GM19395 (cell line): ENCODE data around the gene IFNLR1.

Source experiments
- ATAC-seq: cut with Tn5 transposase; IDR thresholded peaks from one replicate; pipeline ENCODE4 v1.9.1; 2021; ENCODE audit warnings: mild to moderate bottlenecking, moderate library complexity; ENCODE audit not compliant: unreplicated experiment

Gene IFNLR1

DNA sequence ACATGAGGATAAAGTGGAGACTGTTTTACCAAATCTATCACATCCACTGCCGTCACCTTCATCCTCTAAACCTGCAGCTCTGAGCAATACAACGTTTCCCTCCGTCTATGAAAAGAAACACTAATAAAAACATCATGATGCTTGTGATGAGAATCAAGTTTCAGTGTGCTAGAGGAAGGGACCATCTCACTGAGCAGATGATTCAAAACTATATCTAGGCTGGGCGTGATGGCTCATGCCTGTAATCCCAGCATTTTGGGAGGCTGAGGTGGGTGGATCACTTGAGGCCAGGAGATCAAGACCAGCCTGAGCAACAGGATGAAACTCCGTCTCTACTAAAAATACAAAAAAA is 60.4 kb downstream of the IFNLR1 start:
- no peak for ATAC-seq

- ATAC-seq: no peak
Measured at GRCh38 chr1:24126018-24126671, 60.9 kb downstream of the IFNLR1 start.

DNA sequence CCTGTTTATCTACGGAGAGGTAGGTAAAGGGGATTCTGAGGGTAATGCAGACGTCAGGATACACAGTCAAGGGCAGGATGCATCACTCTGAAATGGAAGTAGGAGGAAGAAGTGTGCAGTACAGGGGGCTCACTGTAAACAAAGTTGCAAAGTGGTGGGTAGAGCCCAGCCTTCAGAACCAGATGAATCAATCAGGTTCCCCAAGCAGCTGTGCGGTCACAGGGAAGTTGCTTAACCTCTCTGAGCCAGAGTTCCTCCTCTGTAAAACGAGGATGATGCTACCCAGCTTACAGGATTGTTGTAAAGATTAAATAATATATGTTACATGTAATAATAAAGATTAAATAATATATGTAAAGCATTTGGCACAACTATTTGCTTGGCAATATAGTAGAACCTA is 61.6 kb downstream of the IFNLR1 start:
- ATAC-seq: no peak

DNA sequence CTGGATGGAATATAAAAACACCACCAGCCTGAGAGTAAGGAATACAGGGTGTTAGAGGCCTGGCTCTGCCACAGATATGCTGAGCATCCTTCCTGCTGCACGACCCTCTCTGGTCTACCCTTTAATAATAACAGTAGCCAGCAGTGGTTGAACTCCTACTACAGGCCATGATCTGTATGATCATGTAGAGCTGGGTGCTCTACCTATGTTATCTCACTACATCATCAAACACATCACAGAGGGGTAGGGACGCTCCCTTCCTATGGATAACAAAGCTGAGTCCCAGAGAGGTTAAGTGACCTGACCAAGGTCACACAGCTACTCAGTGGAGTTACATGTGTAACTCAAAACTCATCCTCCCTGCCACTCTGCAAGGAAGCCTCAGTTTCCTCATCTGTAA is 62.1 kb downstream of the IFNLR1 start:
- no peak for ATAC-seq

DNA sequence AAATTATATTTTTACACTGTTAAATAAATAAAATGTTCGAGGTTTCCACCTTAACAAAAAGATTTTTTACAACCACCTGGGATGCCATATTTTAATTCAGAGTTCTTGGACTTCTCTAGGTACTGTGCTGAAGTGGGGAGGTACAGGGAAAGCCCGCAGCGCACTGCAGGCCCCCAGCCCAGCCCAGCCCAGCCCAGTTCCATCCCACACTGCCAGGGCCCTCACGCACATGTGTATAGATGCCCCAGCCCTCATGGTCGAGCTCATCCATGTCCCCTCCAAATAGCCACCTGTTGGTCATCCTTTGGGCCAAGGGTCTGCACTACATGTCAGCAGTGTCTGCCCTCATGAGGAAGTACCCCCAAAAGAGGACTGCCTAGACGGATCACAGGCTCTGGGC is 63.5 kb downstream of the IFNLR1 start:
- ATAC-seq: no peak

DNA sequence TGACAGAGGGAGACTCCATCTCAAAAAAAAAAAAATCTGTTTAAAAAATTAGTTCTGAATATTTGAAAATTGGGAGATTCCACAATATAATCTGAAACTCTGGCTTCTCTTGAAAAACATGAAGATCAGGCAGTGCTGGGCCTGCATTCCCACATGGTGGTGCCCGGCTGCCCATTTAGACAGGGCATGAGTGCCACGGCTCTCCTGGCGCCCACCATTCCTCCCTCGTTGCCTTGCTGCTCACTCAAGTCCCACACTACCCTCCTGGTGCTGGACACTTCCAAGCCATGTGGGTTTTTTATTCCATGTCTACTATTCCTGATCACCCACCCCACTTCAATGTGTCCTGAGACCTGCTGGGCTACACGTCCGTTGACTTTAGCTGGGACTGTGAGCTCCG is 64.3 kb downstream of the IFNLR1 start:
- no peak for ATAC-seq

DNA sequence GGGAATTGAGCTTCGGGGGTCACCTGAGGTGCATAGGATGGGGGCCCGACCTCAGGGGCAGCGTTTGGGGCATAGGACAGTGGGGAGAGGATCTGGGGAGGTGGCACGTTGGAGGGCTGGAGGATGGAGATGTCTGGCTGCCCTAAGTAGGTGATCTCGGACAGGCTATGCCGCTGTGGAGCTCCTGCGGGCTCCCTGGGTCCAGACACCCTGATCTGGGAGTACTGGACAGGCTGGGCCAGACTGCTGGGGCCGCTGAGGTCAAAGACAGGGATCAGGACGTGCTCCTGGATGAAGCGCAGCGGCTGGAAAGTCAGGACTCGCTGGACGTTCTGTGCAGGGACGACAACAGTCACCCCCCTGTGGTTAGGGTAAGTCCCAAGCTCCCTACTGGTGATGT is 65.7 kb downstream of the IFNLR1 start:
- ATAC-seq: no peak

DNA sequence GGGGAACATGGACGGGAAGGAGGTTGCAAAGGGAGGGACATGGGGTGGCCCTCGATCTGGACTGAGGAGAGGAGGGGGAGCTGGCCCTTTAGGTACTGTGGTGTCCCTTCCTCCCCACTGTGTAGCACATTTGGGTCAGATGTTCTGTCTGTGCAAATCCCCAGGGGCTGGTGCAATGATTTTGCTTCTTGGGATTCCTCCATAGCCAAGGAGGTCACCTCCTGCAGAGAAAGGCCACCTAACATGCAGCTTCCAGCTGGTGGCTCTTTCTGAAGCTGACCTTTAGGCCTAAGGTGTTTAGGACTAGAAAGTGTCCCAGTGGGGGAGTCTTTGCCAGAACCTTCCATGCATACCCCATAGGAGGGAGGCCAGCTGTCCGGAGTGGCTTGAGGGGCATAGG is 66.1 kb downstream of the IFNLR1 start:
- ATAC-seq: no peak

DNA sequence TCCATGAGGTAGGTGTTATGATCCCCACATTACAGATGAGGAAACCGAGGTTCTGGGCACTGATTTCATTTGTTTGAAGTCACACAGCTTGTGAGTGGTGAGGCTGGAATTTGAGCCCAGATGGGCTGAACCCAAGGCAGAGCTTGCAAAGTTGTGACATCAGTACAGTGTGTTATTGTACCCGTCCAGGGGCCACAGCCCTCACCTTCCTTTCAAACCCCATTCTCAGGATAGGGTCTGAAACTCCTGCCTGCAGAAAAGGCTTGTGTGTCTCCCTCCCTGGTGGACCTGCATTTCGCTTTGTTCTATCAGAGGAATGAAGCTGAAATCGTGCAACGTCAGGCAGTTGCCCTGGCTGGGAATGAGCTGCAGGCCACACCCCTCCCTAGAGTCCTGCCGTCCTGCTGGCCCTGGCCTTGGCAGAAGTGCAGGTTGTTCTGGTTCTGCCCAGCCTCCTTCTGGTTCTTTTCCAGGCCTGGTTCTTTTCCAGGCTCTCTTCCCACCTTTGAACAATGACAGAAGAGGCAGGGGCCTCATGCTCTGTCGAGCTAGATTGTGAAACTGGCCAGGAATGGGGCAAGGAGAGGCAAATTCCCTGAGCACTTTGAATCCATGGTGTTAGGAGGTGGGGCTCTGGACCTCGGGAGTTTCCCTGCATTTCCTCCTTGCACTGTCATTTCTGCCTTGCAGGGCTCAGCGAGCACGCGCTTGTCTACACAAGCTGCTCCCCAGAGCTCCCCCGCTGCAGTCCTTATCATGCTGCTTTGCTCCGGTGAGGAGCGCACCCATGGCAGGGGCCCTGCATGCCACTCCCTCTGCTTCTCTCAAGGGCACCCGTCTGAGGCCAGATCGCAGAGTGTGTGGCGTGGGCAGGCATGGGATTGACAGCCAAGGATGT is 67.0 kb downstream of the IFNLR1 start:
- no peak for ATAC-seq

DNA sequence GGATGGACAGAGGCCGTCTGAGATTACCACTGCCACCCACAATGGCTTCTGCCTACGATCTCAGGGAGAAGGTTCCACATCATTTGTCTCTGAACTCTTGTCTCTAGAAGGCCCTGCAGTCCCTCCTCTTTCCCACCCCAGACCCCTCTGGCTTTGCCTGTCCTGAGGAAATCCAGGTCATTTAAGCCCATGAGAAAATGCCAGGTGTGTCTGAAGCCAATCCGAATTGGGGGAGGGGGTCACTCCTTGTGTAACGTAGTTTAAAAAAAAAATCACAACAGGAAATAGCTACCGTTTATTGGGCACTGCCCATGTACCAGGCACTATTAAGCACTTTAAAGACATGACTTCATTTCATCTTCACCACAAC is 67.6 kb downstream of the IFNLR1 start:
- ATAC-seq: no peak

GRCh38 chr1:24118410-24119242 is 68.5 kb downstream of the IFNLR1 start:
- no peak for ATAC-seq

- ATAC-seq: no peak
Measured at GRCh38 chr1:24117722-24118409, 69.2 kb downstream of the IFNLR1 start.

DNA sequence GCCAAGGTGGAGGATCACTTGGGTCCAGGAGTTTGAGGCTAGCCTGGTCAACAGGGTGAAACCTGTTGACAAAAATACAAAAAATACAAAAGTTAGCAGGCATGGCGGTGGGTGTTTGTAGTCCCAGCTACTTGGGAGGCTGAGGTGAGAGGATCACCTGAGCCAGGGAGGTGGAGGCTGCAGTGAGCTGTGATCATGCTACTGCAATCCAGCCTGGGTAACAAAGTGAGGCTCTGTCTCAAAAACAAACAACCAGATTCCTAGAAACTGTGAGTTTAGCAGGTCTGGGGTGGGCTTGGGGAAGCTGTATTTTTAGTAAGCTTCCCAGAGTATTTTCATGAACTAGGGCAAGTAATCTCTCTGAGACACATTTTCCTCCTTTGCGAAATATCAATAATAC is 70.0 kb downstream of the IFNLR1 start:
- no peak for ATAC-seq

DNA sequence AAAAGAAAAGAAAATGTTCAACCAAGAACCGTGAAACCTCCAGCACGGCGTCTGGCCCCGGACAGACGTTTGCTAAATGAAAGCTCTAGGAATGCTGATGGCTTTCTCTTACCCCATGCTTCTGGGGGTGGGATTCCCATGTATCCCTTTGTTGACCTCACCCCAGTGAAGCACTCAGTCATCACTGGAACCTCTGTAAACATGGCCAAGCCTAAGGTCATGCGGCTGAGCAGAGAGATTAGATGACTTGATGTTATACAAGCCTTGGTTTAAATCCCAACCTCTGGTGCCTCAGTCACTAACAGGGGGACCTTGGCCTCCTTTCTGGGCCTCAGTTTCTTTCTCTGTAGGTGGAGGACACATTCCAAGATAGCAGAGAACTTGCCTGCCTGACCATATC is 72.3 kb downstream of the IFNLR1 start:
- ATAC-seq: no peak

DNA sequence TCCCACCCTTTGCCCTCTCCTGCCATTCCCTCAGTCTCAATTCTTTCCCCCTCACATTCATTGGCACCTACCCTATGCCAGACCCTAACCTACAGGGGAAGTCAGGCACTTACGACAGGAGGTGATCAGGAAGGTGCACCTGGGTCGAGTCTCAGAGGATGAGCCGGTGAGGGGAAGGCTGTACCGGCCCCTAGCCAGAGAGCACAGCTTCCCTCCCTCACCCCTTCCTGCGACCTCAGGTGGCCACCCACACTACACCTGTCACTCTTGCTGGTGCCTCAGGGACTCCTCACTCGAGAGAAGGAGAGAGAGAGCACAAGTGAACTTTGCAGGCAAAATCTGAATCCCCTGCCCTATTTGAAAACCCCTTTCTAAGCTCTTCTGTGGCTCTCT is 73.5 kb downstream of the IFNLR1 start:
- ATAC-seq: no peak

- ATAC-seq: no peak
Measured at GRCh38 chr1:24111996-24112779, 74.9 kb downstream of the IFNLR1 start, which contains the start of gene MYOM3. MYOM3 (minus strand) TSS chr1:24112135; CDS start chr1:24108636, 3,499 bp downstream.

DNA sequence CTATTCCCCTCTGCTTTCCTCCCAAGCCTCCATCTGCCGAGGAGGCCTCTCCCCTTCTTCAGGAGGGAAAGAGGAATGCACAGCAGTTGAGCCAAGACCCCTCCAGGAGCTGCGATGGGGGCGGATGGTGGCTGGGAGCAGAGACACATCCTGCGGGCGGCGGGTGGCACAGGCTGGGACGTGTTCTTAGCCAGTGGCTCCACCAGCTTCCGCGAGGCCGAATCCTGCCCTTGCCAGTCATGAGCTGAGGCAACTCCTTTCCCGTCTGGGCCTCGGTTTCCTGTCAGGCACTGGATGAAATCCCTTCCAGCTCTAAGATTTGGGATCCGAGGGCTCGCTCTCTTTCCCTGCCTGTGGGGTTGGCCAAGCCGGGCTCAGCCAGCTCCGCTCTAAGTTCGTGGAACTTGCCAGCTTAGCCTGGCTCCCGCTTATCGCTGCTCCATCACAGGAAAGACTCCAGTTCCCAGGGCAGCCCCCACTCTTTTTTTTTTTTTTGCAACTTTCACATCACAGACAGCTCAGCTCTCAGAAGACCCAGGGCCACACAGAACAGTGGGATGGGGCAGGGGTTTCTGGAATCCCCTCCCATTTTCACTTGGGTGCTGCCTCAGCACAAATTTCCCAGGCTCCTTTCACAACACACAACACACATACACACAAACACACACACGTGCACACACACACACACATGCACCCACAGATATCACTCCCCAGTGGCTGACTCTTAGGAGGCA is 75.7 kb downstream of the IFNLR1 start:
- ATAC-seq: no peak

DNA sequence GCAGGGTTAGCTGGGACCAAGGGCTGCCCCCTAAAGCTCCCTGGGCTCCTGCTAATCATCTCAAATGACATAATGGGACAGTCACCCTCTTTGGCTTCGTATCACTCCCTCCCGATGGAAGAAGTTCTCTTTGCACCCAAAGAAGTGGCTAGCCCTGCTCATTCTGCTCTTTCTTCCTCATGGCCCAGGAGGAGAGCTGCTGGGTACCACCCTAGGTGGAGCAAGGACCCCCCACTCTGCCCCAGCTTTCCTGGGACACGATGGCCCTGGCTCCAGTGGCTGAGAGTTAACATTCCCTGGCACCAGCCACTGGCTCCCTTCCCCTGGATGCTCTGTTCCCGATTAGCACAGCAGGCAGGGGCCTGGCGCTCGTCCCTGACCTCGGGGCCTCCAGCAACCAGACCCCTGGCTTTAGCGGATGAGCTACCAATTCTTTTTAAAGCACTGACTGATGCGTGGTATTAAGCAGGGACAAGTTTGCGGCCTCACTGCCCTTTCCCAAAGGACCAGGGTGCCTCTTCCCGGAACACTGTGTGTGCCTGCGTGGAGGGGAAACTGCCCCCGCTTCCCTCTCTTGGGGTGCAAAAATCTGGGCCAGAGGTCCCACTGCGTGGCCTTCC is 76.3 kb downstream of the IFNLR1 start:
- no peak for ATAC-seq
